ENCODE data around the gene COMMD1.

Gene COMMD1

GRCh38 chr2:62084801-62085200, 179.3 kb downstream of the COMMD1 start:
- Histone ChIP-seq H3K4me3 (ENCODE audit: insufficient read depth in 1 of 2, low read depth in 1 of 2, low read length in 2 of 2) (no peak overlapping the region), H3K14ac (ENCODE audit: low read length in 2 of 2) (no peak overlapping the region), H3K9ac (ENCODE audit: low read length) (no peak overlapping the region), H2BK120ac (ENCODE audit: low read depth, low read length) (no peak overlapping the region), H3K23ac (ENCODE audit: low read length in 2 of 2) (no peak overlapping the region), H3K36me3 (ENCODE audit: control insufficient read depth in 1 of 2, insufficient read depth in 2 of 2, low read depth in 1 of 2, low read length in 2 of 2) (no peaks in the 10 kb centered on the region), H2AFZ (ENCODE audit: low read depth, low read length) (no peak overlapping the region), H3K4me2 (ENCODE audit: low read length, poor library complexity, severe bottlenecking) (no peak overlapping the region), H3K79me1 (replicated peaks; ENCODE audit: low read length, poor library complexity, severe bottlenecking) (peaks cover 3% of the 10 kb centered on the region), H4K8ac (ENCODE audit: low read length) (no peak overlapping the region), H3K27ac (ENCODE audit: low read length, poor library complexity, severe bottlenecking) (no peak overlapping the region), H2BK5ac (ENCODE audit: low read depth, low read length, poor library complexity, severe bottlenecking) (no peak overlapping the region), H3K27me3 (ENCODE audit: control insufficient read depth in 1 of 2, insufficient read depth in 1 of 2, low read length in 2 of 2) (no peaks in the 10 kb centered on the region), H3K18ac (ENCODE audit: low read depth in 1 of 2, low read length in 2 of 2) (no peak overlapping the region), H3K4ac (ENCODE audit: low read depth in 1 of 2, low read length in 2 of 2) (no peak overlapping the region), H2AK5ac (ENCODE audit: low read length, severe bottlenecking) (no peak overlapping the region), H2BK15ac (ENCODE audit: low read depth, poor library complexity, severe bottlenecking) (no peak overlapping the region), H3K4me1 (ENCODE audit: control insufficient read depth, insufficient read depth, low read depth, low read length) (no peaks in the 10 kb centered on the region), H3K9me3 (ENCODE audit: control insufficient read depth, low read length) (no peaks in the 10 kb centered on the region), H2BK12ac (ENCODE audit: low read length in 2 of 2) (no peak overlapping the region), H4K91ac (ENCODE audit: low read length) (no peak overlapping the region)
- WGBS: no CpG with 5 or more reads among the region's 1 CpG
- no peak for DNase-seq

DNA sequence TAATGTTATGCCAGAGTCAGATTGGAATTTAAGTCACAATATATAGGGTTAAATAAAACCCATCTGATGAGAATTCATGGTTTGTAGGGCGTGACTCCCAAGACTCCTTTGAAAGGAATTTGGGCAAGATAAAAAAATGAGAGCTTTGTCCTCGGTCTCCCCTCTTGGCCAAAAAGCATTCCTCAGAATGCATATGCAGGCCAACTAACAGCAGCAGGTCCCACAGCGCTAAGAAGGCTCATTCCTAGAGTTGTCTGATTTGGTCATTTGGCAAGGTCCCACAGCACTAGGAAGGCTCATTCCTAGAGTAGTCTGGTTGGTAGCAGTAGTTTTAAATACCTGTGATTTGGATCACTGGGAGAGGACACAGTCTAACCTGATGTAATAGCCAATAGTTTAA, 184.2 kb downstream of the COMMD1 start:
- H3K4me2 ChIP-seq (ENCODE audit: low read length, poor library complexity, severe bottlenecking): no peak overlapping the region
- no peaks in the 10 kb centered on the region for H3K36me3 ChIP-seq (ENCODE audit: control insufficient read depth in 1 of 2, insufficient read depth in 2 of 2, low read depth in 1 of 2, low read length in 2 of 2)
- H3K4me3 ChIP-seq (ENCODE audit: insufficient read depth in 1 of 2, low read depth in 1 of 2, low read length in 2 of 2): no peak overlapping the region
- H3K23ac ChIP-seq (ENCODE audit: low read length in 2 of 2): no peak overlapping the region
- no peak overlapping the region for H2BK12ac ChIP-seq (ENCODE audit: low read length in 2 of 2)
- H2AFZ ChIP-seq (ENCODE audit: low read depth, low read length): no peak overlapping the region
- H3K14ac ChIP-seq (ENCODE audit: low read length in 2 of 2): no peak overlapping the region
- H4K91ac ChIP-seq (ENCODE audit: low read length): no peak overlapping the region
- no peaks in the 10 kb centered on the region for H3K9me3 ChIP-seq (ENCODE audit: control insufficient read depth, low read length)
- H3K18ac ChIP-seq (ENCODE audit: low read depth in 1 of 2, low read length in 2 of 2): peak overlapping the region in 1 of 2 experiments; percentile 21
- no peak overlapping the region for H2BK15ac ChIP-seq (ENCODE audit: low read depth, poor library complexity, severe bottlenecking)
- H3K4me1 ChIP-seq (ENCODE audit: control insufficient read depth, insufficient read depth, low read depth, low read length): no peaks in the 10 kb centered on the region
- no peak overlapping the region for H3K9ac ChIP-seq (ENCODE audit: low read length)
- DNase-seq: no peak
- H2BK120ac ChIP-seq (ENCODE audit: low read depth, low read length): no peak overlapping the region
- H2BK5ac ChIP-seq (ENCODE audit: low read depth, low read length, poor library complexity, severe bottlenecking): no peak overlapping the region
- no peak overlapping the region for H3K4ac ChIP-seq (ENCODE audit: low read depth in 1 of 2, low read length in 2 of 2)
- peaks cover 3% of the 10 kb centered on the region for H3K79me1 ChIP-seq (replicated peaks; ENCODE audit: low read length, poor library complexity, severe bottlenecking)
- no peak overlapping the region for H2AK5ac ChIP-seq (ENCODE audit: low read length, severe bottlenecking)
- no peak overlapping the region for H3K27ac ChIP-seq (ENCODE audit: low read length, poor library complexity, severe bottlenecking)
- H4K8ac ChIP-seq (ENCODE audit: low read length): no peak overlapping the region
- WGBS: 92% methylated on average over 3 of the region's 3 CpGs
- no peaks in the 10 kb centered on the region for H3K27me3 ChIP-seq (ENCODE audit: control insufficient read depth in 1 of 2, insufficient read depth in 1 of 2, low read length in 2 of 2)

- H3K9ac ChIP-seq (ENCODE audit: low read length): no peak overlapping the region
- no peak for DNase-seq
- H4K8ac ChIP-seq (ENCODE audit: low read length): no peak overlapping the region
- H3K27ac ChIP-seq (ENCODE audit: low read length, poor library complexity, severe bottlenecking): no peak overlapping the region
- no peak overlapping the region for H3K4ac ChIP-seq (ENCODE audit: low read depth in 1 of 2, low read length in 2 of 2)
- H3K79me1 ChIP-seq (replicated peaks; ENCODE audit: low read length, poor library complexity, severe bottlenecking): peaks cover 3% of the 10 kb centered on the region
- no peak overlapping the region for H2BK12ac ChIP-seq (ENCODE audit: low read length in 2 of 2)
- H3K14ac ChIP-seq (ENCODE audit: low read length in 2 of 2): no peak overlapping the region
- H3K36me3 ChIP-seq (ENCODE audit: control insufficient read depth in 1 of 2, insufficient read depth in 2 of 2, low read depth in 1 of 2, low read length in 2 of 2): no peaks in the 10 kb centered on the region
- no peak overlapping the region for H2AK5ac ChIP-seq (ENCODE audit: low read length, severe bottlenecking)
- 84% methylated on average over 2 of the region's 2 CpGs for WGBS
- no peak overlapping the region for H3K4me2 ChIP-seq (ENCODE audit: low read length, poor library complexity, severe bottlenecking)
- H2BK15ac ChIP-seq (ENCODE audit: low read depth, poor library complexity, severe bottlenecking): no peak overlapping the region
- no peak overlapping the region for H3K4me3 ChIP-seq (ENCODE audit: insufficient read depth in 1 of 2, low read depth in 1 of 2, low read length in 2 of 2)
- H2AFZ ChIP-seq (ENCODE audit: low read depth, low read length): no peak overlapping the region
- no peaks in the 10 kb centered on the region for H3K9me3 ChIP-seq (ENCODE audit: control insufficient read depth, low read length)
- no peaks in the 10 kb centered on the region for H3K27me3 ChIP-seq (ENCODE audit: control insufficient read depth in 1 of 2, insufficient read depth in 1 of 2, low read length in 2 of 2)
- no peak overlapping the region for H3K18ac ChIP-seq (ENCODE audit: low read depth in 1 of 2, low read length in 2 of 2)
- H2BK5ac ChIP-seq (ENCODE audit: low read depth, low read length, poor library complexity, severe bottlenecking): no peak overlapping the region
- no peak overlapping the region for H2BK120ac ChIP-seq (ENCODE audit: low read depth, low read length)
- H3K23ac ChIP-seq (ENCODE audit: low read length in 2 of 2): no peak overlapping the region
- no peaks in the 10 kb centered on the region for H3K4me1 ChIP-seq (ENCODE audit: control insufficient read depth, insufficient read depth, low read depth, low read length)
- no peak overlapping the region for H4K91ac ChIP-seq (ENCODE audit: low read length)
Observed at GRCh38 chr2:62091471-62091870, 186.0 kb downstream of the COMMD1 start.

- Histone ChIP-seq H3K9me3 (ENCODE audit: control insufficient read depth, low read length) (no peaks in the 10 kb centered on the region), H2BK15ac (ENCODE audit: low read depth, poor library complexity, severe bottlenecking) (no peak overlapping the region), H3K9ac (ENCODE audit: low read length) (no peak overlapping the region), H2BK120ac (ENCODE audit: low read depth, low read length) (no peak overlapping the region), H2AK5ac (ENCODE audit: low read length, severe bottlenecking) (no peak overlapping the region), H3K18ac (ENCODE audit: low read depth in 1 of 2, low read length in 2 of 2) (no peak overlapping the region), H3K14ac (ENCODE audit: low read length in 2 of 2) (no peak overlapping the region), H3K79me1 (replicated peaks; ENCODE audit: low read length, poor library complexity, severe bottlenecking) (peaks cover 3% of the 10 kb centered on the region), H3K4me2 (ENCODE audit: low read length, poor library complexity, severe bottlenecking) (no peak overlapping the region), H4K91ac (ENCODE audit: low read length) (no peak overlapping the region), H3K36me3 (ENCODE audit: control insufficient read depth in 1 of 2, insufficient read depth in 2 of 2, low read depth in 1 of 2, low read length in 2 of 2) (no peaks in the 10 kb centered on the region), H3K27me3 (ENCODE audit: control insufficient read depth in 1 of 2, insufficient read depth in 1 of 2, low read length in 2 of 2) (no peaks in the 10 kb centered on the region), H3K23ac (ENCODE audit: low read length in 2 of 2) (no peak overlapping the region), H4K8ac (ENCODE audit: low read length) (no peak overlapping the region), H3K27ac (ENCODE audit: low read length, poor library complexity, severe bottlenecking) (no peak overlapping the region), H3K4me3 (ENCODE audit: insufficient read depth in 1 of 2, low read depth in 1 of 2, low read length in 2 of 2) (no peak overlapping the region), H2AFZ (ENCODE audit: low read depth, low read length) (no peak overlapping the region), H3K4ac (ENCODE audit: low read depth in 1 of 2, low read length in 2 of 2) (no peak overlapping the region), H3K4me1 (ENCODE audit: control insufficient read depth, insufficient read depth, low read depth, low read length) (no peaks in the 10 kb centered on the region), H2BK12ac (ENCODE audit: low read length in 2 of 2) (no peak overlapping the region), H2BK5ac (ENCODE audit: low read depth, low read length, poor library complexity, severe bottlenecking) (no peak overlapping the region)
- WGBS: 98% methylated on average over 4 of the region's 4 CpGs
- no peak for DNase-seq
Observed at GRCh38 chr2:62099050-62099449, 193.6 kb downstream of the COMMD1 start.

Measured in mesenchymal stem cell (in vitro differentiated cells and primary cell).